Left colon (tissue), 2 donors: ENCODE data around the gene LGR5. TPM values are rescaled to one million over a fixed set of nuclear protein-coding genes. Genes with fewer than 3 reads are reported as not detected.

Experiments
- ATAC-seq: fragments of 200-7000 bp; cut with Tn5 transposase; one replicate; pipeline ENCODE4 v1.9.1; 2020; ENCODE audit warnings: mild to moderate bottlenecking, moderate library complexity
- DNase-seq, 2 donors: peaks; one replicate each; pipeline ENCODE4 v3.0.0-alpha.2; 2020
- intact Hi-C, 2 donors: fragments of 100-400 bp; cut with DNase I in 1 of 2; cut with micrococcal nuclease in 1 of 2; formaldehyde crosslinking; loops; one replicate each; pipeline versions ENCODE4 v1.11.2 to v1.14.0; 2022; cut with DNase I, micrococcal nuclease
- total RNA-seq, 2 donors: library from RNA; stranded (reverse); fragmentation: NEBNext Ultra II Directional; extraction: Animal tissue kit (Norgen Biotek cat#: 25700); gene quantifications; one replicate each; pipeline ENCODE4 v1.2.1, GENCODE V29; 2021
- donor health status: DM: no; HTN: no; CAD: no.
- donor health status: DM: yes; HTN: yes; CAD: no.

The LGR5 gene
- total RNA-seq, 2 donors from 2014 or later = 4.5 to 5.2 TPM

DNA sequence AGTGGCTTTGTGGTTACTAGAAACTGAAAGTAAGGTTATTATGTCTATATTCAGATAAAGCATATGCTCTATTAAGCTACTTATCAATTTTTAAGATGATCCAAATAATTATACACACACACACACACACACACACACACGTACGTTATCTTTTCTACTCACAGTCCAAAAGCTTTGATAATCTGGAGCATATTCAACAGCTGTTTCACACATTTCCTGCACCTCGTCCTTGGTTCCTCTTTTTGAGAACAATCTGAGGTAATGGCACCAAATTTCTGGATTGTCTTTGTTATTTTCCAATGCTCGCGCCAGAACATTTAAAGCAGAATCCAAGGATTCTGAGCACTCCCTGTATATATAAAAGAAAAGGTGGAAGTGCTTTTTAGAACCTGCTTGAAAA lies 186.5 kb downstream of the LGR5 start:
- intact Hi-C loops = no loop called here
- ATAC-seq (no peak), DNase-seq (no peak)

DNA sequence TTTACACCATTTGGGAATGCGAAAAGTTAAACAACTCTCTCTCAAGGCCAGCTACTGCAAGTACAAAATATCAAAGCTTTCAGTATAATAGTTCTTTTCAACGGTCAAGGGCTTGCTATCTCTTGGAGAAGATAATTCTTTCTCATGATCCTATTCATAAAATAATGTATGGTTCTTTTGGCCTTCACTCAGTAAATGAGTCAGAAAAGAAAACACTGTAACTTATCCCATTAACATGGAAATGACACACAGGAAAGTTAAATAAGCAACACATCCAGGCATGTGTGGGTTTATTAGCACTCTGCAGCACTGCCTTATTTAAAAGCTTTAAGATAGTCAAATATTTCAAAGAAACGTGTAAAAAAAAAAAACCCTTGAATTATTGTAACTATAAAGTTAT lies 187.2 kb downstream of the LGR5 start:
- DNase-seq (no peak), ATAC-seq (peak; percentile 59)
- intact Hi-C loops = no loop called here

DNA sequence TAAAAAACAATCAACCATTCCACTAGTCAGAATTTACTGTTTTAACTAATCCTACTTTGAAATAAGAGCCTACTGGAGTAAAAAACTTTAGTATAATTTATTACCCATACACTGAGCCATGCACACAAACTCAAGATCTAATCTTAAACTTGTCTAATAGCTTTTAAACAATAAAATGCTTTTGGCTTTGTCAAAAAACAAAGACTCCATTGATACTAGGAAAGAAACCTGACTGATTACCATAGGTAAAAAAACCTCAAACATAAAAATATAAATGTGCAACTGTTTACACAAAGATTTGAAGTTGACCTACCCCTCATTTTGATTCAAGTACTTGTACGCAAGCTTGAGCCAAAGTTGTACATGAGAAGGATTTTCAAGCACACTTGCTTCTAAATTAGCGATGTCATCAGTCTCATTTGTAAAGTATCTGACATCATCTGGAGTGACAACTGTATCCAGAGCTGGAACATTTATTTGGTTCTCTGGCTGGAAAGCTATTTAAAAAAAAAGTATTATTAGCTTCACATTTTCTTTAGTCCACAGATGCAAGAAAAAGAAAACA lies 187.9 kb downstream of the LGR5 start:
- intact Hi-C loops = no loop called here
- DNase-seq (no peak), ATAC-seq (peak; percentile 59)

Other genes with a start within 250 kb of the LGR5 start
- 10 to 100 TPM; 41.3 to 42.1 TPM for gene ZFC3H1, start 224.1 kb downstream of the LGR5 start, total RNA-seq
- gene THAP2, start 224.5 kb downstream of the LGR5 start, total RNA-seq = 1 to 10 TPM; 2.1 to 3.5 TPM
- 10 to 100 TPM; 41.9 to 48.8 TPM for gene TMEM19, start 246.3 kb downstream of the LGR5 start, total RNA-seq